ENCODE measurements around the gene SPRYD7.

DNA sequence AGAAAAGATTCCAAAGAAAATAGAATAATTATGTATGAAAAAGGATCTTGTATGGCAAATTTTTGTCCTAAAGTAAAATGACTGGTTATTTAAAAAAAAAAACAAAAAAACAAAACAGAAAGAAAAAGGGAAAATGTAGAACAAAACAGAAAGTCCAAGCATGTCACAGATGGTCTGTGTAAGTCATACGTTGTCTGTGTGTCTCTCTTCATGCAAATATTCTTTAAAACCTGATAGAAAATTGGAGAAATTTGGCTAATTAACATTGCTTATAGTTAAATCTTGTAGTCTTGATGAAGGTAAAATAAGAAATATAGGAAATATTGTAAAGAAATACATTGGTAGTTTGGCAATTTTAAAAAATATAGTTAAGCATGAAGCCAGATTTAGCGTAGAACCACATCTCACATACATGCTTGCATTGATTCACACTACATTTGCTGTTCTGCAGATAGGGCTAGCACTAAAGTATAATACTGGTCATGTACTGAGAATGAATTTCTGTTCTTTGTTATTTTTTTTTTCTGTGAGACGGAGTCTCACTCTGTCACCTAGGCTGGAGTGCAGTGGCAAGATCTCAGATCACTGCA, 58.4 kb downstream of the SPRYD7 start:
- TF ChIP-seq CTCF (IDR thresholded peaks at IDR 0.05; ENCODE audit: low read length) (no peak), EZH2 (IDR thresholded peaks at IDR 0.05; ENCODE audit: borderline replicate concordance, low read length) (no peak)
